NOMO-1 treated with dmso at 0.1 percent for 144 hours (cell line): Measurements from ENCODE around the gene GAREM1.

Experiments
- DNase-seq: peaks from one replicate; lab custom pipeline; 2025; ENCODE audit not compliant: unreplicated experiment; lab: John Stamatoyannopoulos, UW

GAREM1 gene

GRCh38 chr18:32427084-32427900 is 43.4 kb downstream of the GAREM1 start:
- no peak for DNase-seq

GRCh38 chr18:32425466-32425865 is 45.2 kb downstream of the GAREM1 start:
- no peak for DNase-seq

- no peak for DNase-seq
These were observed 46.0 kb downstream of the GAREM1 start for GRCh38 chr18:32424696-32425095.

DNA sequence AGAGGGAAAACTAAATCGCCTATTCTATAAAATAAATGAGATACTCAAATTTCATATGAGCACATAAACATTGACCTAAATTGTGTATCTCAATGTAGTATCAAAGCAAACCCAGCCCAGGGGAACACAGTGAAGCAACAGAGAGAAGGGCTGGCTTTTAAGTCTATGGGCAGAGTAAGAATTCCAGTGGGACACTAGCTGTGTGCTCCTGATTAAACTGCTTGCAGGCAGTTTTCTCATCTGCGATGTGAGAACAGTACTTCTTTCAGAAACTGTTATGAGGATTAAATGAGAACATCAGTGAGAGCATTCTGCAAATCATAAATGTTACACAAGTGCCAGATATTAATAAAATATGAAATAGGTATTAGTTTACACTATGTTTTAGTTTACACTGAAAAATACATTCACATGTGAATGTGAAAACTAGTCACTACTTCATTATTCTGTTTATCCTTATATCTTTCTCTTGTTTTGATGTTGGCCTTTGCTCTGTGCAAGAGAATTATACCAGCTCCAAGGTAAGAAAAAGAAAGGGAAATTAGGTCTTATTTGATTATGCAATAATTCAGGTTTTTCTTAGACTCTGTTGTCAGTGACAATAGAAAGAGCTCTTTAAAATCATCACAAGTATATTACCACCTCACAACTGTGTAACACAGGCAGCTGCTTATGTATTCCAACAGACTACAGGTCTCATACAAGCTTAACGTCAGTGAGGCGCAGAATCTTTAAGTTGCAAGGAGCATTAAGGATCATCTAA is 47.5 kb downstream of the GAREM1 start:
- no peak for DNase-seq

DNA sequence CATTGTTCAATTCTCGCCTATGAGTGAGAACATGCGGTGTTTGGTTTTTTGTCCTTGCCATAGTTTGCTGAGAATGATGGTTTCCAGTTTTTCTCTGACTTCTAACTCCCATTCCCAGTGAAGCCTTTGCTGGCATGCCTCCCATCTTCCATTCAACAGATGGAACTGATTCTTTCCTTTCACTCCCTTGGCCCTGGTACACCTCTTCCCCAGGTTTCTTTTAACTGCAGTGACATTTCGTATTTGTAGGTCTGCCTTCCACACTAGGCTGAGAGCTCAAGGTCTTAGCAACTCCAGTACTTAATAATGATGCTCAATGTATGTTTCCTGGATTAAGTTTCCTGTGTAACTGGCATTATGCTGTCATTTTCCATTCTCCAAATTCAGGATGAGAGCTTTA is 48.5 kb downstream of the GAREM1 start:
- no peak for DNase-seq

GRCh38 chr18:32420084-32420750 is 50.5 kb downstream of the GAREM1 start:
- peak; percentile 6 for DNase-seq

DNA sequence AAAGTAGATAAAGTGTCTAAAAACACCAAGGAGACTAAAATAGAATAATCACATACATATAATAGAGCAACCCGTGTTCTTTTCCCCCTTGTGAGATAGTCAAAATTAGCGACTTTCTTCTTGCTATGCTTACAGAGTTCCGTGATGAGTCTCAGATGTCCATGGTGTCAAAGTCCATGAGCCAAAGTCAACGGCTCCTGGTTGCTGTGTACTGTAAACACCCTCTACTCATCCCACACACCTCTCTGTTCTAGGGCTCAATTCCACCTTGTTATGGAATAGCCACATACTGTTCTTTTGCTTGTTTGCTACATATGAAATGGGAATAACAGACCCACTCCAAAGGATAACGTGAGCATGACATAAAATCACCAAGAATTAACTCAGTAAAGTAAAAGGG is 52.5 kb downstream of the GAREM1 start:
- no peak for DNase-seq

DNA sequence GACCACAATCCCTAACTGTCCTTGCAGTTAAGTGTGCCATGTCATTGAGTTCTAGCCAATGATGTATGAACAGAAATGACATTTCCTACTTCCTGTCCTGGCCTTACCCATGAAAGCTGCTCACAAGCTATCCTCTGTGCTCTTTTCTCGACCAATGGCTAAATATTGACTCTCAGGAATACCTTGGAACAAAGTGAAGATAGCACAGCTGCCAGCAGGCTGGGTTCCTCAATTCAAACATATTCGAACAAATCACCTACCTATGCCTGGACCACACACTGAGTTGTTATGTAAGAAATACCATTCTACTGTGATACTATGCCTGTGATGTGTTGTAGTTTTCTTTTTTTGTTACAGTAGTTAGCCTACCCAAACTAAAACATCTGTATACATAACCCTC is 65.1 kb downstream of the GAREM1 start:
- no peak for DNase-seq

GRCh38 chr18:32401621-32402020 is 69.1 kb downstream of the GAREM1 start:
- DNase-seq = no peak

GRCh38 chr18:32393407-32393806 is 77.3 kb downstream of the GAREM1 start:
- no peak for DNase-seq

- peak; percentile 27 for DNase-seq
These were observed 79.6 kb downstream of the GAREM1 start for GRCh38 chr18:32391126-32391525.

- DNase-seq = no peak
These were observed 80.8 kb downstream of the GAREM1 start for GRCh38 chr18:32389858-32390257.

DNA sequence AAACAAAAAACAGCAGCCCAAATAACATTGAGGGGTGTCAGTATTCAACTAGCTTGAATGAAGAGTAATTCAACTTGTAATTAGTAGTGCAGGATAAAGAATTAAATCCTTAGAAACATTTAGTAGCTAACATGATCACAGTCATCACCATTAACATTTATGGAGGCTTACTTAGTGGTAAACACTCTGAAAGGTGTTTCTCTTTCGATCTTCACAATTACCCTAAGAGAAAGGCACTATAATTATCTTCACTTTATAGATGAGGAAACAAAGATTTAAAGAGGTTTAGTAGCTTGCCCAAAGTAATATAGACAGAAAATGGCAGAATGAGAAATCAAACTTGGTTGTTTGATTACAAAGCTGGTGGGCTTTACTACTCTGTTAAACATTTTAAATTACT is 81.5 kb downstream of the GAREM1 start:
- no peak for DNase-seq

DNA sequence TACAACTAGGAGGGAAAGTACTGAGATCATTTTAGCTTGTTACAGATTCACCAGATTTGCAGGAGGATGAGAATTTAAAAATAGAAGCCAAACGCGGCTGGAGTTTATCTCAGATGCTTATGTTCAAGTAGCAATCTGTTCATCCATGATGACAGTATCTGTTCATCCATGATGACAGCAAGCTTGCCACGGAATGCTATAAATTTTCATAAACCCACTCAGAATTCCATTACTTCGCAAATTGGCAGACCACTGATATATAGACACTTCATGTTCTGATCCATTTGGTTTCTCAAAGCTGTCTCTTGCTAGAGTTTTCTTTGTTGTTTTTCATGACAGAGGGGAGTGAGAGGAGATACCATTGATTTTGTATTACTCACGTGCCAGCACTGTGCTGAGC is 84.2 kb downstream of the GAREM1 start:
- no peak for DNase-seq

DNA sequence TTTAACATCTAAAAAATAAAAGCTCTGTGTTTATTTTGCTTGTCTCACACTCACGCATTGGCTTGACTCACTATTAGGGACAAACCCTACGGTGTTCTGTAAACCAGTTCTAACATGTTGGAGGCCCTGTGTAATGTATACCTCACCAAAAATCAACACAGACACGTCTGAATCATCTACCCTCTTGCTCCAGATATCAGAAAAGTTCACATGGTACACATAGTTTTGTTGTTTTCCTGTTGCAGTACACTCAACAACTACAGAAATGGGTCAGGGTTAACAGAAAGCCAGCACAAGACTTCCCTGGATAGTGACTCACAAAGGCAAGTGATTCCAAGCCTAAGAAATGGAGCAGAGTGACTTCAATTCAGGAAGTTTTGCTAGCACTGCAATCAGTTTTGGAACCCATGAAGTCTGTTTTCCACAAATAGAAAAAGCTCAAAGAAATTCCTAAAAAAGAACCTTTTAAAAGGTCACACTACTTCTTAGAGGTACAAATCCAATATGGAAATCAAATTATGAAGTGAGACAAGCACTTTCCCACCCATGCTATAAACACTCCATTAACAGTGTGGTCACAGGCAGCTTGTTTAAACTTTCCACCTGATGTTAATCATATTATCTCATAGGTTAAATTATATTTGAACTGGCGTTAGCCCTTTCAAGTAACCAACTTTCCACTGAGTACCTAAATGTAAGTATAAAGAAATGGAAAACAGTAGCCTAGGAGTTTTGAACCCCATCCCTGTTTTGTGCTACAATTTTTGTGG is 87.4 kb downstream of the GAREM1 start:
- no peak for DNase-seq

DNA sequence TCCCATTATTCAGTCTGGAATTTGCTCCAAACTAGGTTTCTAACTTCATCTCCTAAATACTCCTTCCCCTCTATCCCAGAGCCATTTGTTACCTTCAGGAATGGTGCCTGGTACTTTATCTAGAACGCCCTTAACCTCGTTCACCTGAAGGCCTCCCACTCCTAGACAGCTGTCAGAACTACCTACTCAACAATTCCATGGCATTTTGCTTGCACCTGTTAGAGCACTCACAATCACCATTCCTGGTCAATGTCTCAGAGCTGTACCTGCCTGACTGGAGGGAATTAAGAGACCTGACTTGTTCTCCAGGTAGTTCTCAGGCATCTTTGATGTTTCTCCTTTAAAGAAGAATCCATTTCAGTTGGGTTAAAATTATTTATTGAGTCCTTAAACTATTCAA is 88.9 kb downstream of the GAREM1 start:
- DNase-seq = no peak

DNA sequence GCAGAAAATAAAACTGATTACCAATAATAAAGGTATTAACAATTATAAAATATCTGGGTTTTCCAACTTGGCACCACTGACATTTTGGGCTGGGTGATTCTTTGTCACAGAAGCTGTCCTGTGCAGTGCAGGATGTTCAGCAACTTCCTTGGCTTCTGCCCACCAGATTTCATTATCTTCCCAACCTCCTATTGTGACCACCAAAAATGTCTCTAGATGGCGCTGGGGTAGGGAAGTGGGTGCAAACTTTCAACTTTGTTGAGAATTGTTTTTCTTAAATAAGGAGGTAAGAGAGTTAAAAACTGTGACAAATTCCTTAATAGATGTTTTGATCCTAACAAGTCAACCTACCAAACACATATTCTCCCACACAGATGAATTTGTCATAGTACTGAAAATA is 90.1 kb downstream of the GAREM1 start:
- DNase-seq = no peak

DNA sequence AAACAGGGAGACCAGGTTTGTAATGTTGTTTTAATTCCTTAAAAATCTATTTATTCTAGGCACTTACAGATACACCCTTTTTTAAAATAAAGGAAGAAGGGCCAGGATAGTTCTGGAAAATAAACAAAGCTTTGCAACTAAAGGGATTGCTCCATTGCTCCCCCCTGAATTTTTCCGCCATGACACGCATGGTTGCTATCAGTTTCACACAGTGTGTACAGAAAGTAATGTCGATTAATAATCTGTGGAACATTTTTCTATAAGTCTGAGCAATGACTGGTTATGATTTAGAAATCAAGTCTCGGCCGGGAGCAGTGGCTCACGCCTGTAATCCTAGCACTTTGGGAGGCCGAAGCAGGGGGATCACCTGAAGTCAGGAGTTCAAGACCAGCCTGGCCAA is 90.8 kb downstream of the GAREM1 start:
- no peak for DNase-seq

DNA sequence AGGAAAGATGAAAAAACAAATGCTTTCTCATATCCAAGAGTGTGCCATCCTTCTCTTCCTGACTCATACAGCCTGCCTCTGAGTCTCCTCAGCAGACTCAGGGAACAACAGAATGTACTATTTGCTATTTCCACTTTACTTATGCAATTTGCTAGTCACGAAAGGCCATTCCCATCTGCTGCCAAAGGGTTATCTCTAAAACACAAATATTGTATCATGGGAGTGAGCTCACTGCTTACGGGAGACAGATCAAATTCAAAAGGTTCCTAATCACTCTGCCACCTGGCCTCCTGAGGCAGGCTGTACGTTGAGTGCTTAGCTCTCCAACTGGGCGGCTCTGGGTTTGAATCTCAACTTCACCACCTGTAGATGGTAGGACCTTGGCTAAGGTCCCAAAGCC is 92.0 kb downstream of the GAREM1 start:
- DNase-seq = no peak

- DNase-seq = peak; percentile 42
These were observed 96.7 kb downstream of the GAREM1 start for GRCh38 chr18:32373995-32374394.

- no peak for DNase-seq
These were observed 97.2 kb downstream of the GAREM1 start for GRCh38 chr18:32373505-32373904.
